GM18498 (cell line): ENCODE measurements around the gene TIMM22.

Experiments used
- ATAC-seq: cut with Tn5 transposase; IDR thresholded peaks from one replicate; pipeline ENCODE4 v1.9.1; 2021; ENCODE audit warnings: mild to moderate bottlenecking, moderate library complexity; ENCODE audit not compliant: unreplicated experiment

TIMM22 gene

DNA sequence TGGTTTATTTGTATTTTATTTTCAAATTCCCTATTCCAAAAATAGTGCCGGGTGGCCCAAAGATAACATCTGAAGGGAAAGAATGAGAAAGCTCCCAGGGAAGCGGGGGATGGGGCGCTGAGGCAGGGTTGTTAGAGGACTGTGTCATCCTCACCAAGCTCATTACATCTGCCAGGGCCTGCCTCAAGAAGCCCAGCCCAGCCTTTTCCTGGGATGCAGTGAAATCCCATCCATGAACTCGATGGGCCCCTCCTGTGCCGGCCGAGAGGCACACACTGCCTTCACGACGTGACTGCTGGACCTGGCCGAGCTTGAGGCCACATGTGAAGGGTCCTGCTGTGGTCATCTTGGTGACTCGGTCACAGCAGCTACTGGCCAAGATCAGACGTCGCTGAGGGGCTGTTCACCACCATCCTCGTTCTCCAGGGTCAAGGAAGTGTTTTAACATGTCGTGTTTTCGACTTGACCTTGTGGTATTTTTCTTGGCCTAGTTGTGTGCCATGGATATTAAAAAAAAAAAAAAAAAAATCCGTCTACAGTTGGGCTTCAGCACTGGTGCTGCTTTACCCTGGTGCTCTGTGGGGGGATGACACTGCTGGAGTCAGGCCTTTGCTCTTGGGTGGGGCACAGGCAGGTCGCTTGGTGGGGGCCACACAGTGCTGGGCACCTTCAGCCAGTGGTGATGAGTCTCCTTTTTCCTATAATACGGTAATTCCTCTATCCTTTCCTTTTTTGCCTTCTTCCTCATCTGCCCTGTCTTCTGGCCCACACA lies 4.9 kb downstream of the TIMM22 start:
- ATAC-seq: no peak

DNA sequence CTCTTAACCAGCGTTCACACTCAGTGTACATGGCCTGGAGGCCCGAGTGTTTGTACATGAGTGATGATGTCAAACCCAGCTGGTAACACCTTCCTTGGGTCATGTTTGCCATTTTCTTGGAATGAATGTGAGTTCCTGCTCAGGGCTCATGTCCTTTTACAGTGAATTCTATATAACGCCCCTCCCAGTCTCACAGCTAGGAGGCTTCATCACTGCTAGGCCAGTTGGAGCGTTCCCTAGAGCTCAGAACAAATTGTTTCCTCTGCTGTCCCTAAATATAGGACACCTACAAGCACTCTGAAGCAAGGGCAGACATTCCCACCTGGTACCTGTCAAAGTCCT lies 5.5 kb downstream of the TIMM22 start:
- ATAC-seq: no peak

DNA sequence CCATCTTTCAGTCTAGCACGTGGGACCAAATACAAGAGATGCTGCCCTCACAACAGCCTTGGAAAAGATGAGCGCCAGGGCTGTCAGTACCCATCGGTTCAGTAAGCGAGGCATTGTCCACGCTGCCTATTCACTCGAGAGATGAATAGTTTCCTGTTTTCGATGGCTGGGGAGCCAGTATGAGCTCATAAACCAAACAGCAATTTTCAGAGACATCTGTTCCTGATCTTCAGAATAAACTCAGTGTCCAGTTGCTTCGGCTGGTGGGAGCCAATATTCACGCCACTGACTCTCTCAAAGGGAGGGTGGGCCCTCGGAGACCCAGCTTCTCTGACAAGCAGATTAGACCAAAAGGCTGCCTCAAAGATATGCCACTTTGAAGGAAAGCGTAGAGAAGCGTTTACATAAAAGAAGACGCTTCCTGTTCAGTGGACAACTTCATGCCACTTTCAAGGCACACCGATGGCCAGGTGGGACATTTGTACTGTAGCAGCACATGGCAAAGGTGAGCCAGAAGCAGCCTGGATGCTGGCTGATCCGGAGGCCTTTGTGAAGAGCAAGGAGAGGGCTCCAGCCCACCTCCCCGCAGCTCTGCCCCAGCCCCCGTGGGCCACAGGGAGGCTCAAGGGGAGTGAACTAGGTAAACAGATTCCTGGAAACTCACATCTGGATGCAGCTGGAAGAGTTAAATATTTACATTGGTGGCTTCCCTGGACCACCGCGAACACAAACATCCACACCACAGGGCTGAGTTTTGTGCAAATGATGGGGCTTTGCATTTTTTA lies 6.0 kb downstream of the TIMM22 start:
- ATAC-seq: no peak

DNA sequence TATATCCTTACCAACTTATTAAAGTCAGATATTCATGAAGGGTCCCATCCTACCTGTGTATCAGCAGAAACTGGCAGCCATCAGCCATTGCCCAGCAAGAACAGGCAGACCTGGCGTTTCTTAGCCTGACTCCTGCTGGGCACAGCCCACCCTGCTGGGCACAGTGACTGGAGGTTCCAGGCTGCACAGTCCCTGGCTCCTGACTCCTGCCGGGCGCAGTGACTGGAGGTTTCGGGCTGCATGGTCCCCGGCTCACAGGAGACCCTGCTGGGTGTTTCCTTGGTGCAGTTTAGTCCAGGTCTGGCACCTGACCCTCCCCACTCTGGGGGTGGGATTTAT lies 6.7 kb downstream of the TIMM22 start:
- ATAC-seq: no peak

DNA sequence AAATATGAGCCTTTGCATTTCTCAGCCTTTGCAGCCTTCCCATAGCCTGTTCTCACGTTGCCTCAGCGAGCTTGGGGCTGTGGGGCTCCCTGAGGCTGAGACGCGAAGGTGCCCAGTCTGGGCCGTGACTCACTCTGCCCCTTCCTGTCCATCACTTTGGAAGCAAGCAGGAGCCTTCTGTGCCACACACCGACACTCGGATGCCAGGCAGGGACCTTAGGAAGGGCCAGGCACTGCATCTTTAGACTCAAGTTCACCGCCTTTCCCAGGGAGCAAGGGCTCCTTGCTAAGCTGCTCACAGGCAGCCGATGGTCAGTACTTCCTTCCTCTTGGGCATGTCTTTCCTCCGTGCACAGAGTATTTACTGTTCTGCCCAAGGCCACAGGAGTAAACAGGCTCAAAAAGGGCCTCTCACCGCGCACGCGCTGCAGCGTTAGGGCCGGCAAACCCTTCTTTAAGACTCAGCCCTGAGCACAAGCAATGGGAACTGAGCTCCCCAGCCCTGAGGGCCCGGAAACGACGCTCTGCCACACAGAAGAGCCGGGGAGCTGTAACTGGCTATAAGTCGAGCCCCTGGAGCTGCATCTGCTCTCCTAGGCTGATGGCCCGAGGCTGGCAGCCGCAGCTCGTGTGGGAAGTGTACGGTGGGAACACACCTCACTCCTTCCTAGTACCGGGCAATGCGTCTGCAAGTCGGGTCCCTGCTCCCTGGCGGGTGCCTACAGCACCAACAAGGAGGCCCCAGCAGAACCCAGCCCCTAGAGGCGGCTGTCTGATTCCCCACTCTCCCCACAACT lies 7.2 kb downstream of the TIMM22 start:
- ATAC-seq: no peak

GRCh38 chr17:1004769-1005295 lies 7.9 kb downstream of the TIMM22 start:
- no peak for ATAC-seq

- ATAC-seq: no peak
These were observed 8.5 kb downstream of the TIMM22 start for GRCh38 chr17:1005361-1005946.

DNA sequence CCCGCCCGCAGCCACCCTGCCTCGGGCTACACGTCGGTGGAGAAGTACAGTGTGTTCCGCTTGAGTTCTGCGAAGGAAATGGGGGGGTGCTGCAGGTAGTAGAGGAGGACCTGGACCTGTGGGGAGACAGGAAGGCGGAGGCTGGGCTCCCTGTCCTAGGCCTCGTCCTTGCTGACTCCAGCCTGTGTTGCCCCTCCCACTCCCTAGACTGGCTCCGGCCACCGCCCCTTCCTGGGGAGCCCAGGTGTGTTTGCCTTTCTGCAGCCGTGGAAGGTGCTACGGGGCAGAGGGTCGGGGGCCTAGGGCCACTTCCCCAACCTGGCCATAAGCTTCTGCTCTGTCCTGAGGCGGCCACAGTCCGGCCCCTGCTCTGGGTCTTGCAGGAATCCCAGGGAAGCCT lies 9.1 kb downstream of the TIMM22 start:
- no peak for ATAC-seq

GRCh38 chr17:1007310-1008007 lies 10.5 kb downstream of the TIMM22 start:
- ATAC-seq: no peak

- no peak for ATAC-seq
These were observed 11.3 kb downstream of the TIMM22 start for GRCh38 chr17:1008008-1008761.

DNA sequence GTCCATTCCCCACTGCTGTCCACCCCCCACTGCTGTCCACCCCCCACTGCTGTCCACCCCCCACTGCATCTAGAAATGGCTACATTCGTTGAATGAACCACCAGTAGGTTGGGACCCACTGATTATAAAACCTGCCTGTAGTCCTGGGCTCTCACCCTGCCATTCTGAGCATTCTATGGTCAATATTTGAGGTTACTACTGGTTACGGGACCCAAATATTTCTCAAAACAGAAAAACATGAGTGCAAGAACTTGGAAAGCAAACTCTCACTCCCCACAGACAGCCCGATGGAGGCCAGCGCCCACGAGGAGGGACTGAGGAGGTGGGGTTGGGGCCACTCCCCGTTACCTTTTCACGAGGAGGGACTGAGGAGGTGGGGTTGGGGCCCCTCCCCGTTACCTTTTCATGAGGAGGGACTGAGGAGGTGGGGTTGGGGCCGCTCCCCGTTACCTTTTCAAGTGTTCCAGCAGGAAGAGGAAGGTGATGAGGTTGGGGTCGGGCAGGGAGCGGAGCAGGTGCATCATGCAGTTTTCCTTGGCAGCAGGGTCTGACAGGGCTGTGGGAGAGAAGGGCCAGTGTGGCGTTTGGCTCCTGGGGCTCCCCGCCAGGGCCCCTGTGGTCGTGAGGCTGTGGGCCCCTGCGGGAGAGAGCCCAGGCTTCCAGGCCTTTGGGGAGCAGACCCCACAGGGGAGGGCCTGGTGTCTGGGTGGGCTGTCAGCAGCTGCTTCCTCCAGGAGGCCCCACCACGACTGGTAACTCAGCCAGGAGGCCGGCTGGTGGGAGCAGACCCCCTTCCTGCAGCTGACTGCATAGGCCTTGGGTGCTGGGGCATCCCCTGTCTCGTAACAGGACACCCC lies 12.5 kb downstream of the TIMM22 start:
- ATAC-seq: no peak

GRCh38 chr17:1010086-1010450 lies 13.1 kb downstream of the TIMM22 start:
- ATAC-seq: no peak

DNA sequence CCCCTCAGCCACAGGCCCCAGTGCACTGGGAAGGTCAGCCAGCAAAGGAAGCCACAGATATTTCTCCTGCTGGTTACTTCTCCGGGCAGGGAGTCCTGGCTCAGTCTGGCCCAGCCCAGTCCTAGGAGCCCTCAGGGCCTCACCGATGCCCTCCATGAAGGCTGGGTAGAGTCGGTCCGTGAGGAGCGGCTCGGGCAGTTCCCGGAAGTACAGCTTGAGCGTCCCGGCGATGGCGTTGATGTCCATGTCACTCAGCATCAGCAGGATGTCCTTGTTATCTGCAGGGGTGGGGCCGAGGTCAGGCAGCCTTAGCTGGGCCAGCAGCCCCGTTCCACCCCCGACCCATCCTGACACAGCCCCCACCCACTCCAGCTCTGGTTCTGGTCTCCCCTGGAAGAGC lies 13.7 kb downstream of the TIMM22 start:
- no peak for ATAC-seq

- ATAC-seq: no peak
These were observed 14.2 kb downstream of the TIMM22 start for GRCh38 chr17:1011138-1011537.

- ATAC-seq: no peak
These were observed 15.1 kb downstream of the TIMM22 start for GRCh38 chr17:1011760-1012735.

- no peak for ATAC-seq
These were observed 16.1 kb downstream of the TIMM22 start for GRCh38 chr17:1012823-1013728.

DNA sequence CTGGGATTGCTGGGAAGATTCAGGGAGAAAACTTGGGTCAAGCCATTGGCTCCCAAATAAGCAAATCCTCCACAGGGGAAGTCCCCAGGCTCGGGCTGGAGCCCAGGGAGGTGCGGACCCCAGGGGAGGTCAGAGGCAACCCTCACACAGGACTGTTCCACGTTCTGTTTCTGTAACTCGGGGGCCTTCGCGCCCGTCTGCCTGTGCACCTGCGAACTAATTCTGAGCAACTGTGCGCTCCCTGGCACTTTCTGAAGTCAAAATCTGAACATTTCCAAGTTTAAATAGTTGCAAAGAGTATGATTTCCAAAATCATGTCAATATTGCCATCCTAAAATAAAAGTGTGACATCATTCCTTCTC lies 16.8 kb downstream of the TIMM22 start:
- no peak for ATAC-seq
